GM12878 (cell line): ENCODE measurements around the gene RWDD2A. TPM values are rescaled to one million over a fixed set of nuclear protein-coding genes. Genes with fewer than 3 reads are reported as not detected.

Experiments
- CBFB ChIP-seq: IDR thresholded peaks from 2 replicates; pipeline ENCODE4 v1.6.1; 2016; ENCODE audit warnings: antibody characterized with exemption, low read depth
- CEBPB ChIP-seq, 2 experiments: fragments of 150-350 bp in 1 of 2; IDR thresholded peaks; 2 replicates each; pipeline ENCODE4 v1.6.1; 2012 to 2014; ENCODE audit warnings: low read depth in 2 of 2, low read length in 2 of 2, borderline replicate concordance in 1 of 2, inconsistent platforms in 1 of 2
- CREB1 ChIP-seq: IDR thresholded peaks from 2 replicates; pipeline ENCODE4 v1.6.1; 2012; ENCODE audit warnings: low read depth, mild to moderate bottlenecking, inconsistent platforms
- CREM ChIP-seq: IDR thresholded peaks from 2 replicates; pipeline ENCODE4 v1.6.1; 2014; ENCODE audit warnings: antibody characterized with exemption, low read depth
- DPF2 ChIP-seq: fragments of 450-650 bp; IDR thresholded peaks from 2 replicates; pipeline ENCODE4 v1.6.1; 2017; ENCODE audit warnings: mild to moderate bottlenecking
- NR2C2 ChIP-seq: IDR thresholded peaks from 2 replicates; pipeline ENCODE4 v1.6.1; 2011; ENCODE audit warnings: borderline replicate concordance, low read depth; ENCODE audit not compliant: control insufficient read depth, insufficient read length
- STAT3 ChIP-seq: IDR thresholded peaks from 2 replicates; pipeline ENCODE4 v1.6.1; 2011; ENCODE audit warnings: low read depth, low read length, improper control_type of control experiment
- TCF3 ChIP-seq: IDR thresholded peaks from 2 replicates; pipeline ENCODE4 v1.6.1; 2012; ENCODE audit warnings: low read depth, mild to moderate bottlenecking, low read length, borderline replicate concordance; ENCODE audit not compliant: insufficient read depth
- WRNIP1 ChIP-seq: IDR thresholded peaks from 2 replicates; pipeline ENCODE4 v1.6.1; 2011; ENCODE audit warnings: low read depth, low read length, improper control_type of control experiment, borderline replicate concordance
- ZBED1 ChIP-seq: IDR thresholded peaks from 2 replicates; pipeline ENCODE4 v1.6.1; 2016; ENCODE audit warnings: borderline replicate concordance
- ZNF217 ChIP-seq: fragments of 450-650 bp; IDR thresholded peaks from 2 replicates; pipeline ENCODE4 v1.6.1; 2017; ENCODE audit warnings: antibody characterized with exemption, mild to moderate bottlenecking
- polyA plus RNA-seq, 11 experiments: library from polyadenylated mRNA; depleted of rRNA in 4 of 11; unstranded in 6 of 11; stranded (reverse) in 5 of 11; fragments of >200 nt; fragmentation: Nextera tagmentation in 4 of 11; fragmentation: Illumina TruSeq in 1 of 11; extraction: Ambion mirVana in 4 of 11; extraction: Trizol in 1 of 11; gene quantifications; 1 replicate in 1 of 11; 2 replicates in 10 of 11; pipeline versions ENCODE4 v1.2.1 to v1.2.3, GENCODE V29; 2011 to 2016; ENCODE audit warnings: inconsistent platforms in 2 of 11, missing spikeins in 2 of 11, low read depth in 1 of 11
- total RNA-seq, 4 experiments: library from RNA; depleted of rRNA in 3 of 4; stranded (reverse); fragments of >200 nt in 3 of 4; fragmentation: Illumina TruSeq in 1 of 4; extraction: Trizol in 1 of 4; gene quantifications; 2 replicates each; pipeline versions ENCODE4 v1.2.1 to v1.2.3, GENCODE V29; 2013 to 2021
- TF ChIP-seq, protein P1 (sequence below): fragments of 450-650 bp; IDR thresholded peaks from 2 replicates; pipeline ENCODE4 v1.6.1; 2018; ENCODE audit warnings: borderline replicate concordance, mild to moderate bottlenecking; ENCODE audit not compliant: partially characterized antibody

RWDD2A gene
- total and polyA plus RNA-seq, 10 of the 15 experiments (the other 5 are each of a cell fraction or from before 2014, with no cell fraction given) = 2.3 to 4.6 (median 2.9) TPM

DNA sequence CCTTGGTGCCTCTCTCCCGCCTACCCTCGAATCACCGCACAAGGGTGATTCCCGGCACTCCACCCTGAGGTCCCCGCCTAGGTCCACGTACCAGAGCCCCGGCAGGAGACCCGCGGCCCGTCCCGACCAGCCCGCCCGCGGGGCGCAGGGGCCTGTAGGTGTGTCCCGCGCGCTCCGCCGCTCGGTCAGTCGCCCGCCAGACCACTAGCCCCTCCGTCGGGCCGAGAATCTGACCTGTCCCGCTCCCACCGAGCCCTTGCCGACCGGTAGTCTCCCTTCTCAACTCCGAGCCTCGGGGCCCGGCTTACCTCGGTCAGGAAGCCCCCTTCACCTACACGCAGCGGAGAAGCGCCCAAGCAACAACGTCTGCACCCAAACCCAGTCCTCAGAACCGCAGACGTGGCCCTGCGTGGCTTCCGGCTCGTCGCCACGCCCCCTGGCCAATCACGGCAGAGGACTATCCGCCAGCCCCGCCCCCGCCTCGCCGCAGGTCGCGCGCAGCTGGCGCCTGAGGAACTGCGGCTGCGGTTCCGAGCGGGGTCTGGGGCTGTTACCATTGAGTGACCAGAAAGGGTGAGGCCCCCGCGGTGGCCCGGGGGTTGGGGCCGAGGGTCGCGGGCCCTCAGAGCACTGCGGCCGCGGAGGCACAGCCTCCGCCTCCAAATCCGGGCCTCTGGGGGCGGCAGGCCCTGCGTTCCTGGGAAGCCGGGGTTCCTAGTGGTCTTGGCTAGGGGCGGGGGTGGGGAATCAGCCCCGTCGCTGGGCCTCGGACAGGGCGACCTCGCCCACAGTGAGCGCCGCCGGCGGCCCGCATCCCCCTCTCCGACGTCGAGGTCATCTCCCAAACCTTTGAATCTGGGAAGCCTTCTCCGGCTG, at the start of gene RWDD2A, which contains the start of gene PGM3 (continued):
- TF ChIP-seq CEBPB (IDR thresholded peaks at IDR 0.05; ENCODE audit: borderline replicate concordance in 1 of 2, low read depth in 2 of 2, low read length in 2 of 2) (no peak), TCF3 (peak; percentile 87), CREM (peak; percentile 58), WRNIP1 (no peak), ZBED1 (no peak), CBFB (peak; percentile 74; the same call in 1 of the 2 replicates), STAT3 (no peak), CREB1 (peak; percentile 81), ZNF217 (no peak), DPF2 (peak; percentile 54), NR2C2 (no peak)
- TF ChIP-seq, protein P1, sequence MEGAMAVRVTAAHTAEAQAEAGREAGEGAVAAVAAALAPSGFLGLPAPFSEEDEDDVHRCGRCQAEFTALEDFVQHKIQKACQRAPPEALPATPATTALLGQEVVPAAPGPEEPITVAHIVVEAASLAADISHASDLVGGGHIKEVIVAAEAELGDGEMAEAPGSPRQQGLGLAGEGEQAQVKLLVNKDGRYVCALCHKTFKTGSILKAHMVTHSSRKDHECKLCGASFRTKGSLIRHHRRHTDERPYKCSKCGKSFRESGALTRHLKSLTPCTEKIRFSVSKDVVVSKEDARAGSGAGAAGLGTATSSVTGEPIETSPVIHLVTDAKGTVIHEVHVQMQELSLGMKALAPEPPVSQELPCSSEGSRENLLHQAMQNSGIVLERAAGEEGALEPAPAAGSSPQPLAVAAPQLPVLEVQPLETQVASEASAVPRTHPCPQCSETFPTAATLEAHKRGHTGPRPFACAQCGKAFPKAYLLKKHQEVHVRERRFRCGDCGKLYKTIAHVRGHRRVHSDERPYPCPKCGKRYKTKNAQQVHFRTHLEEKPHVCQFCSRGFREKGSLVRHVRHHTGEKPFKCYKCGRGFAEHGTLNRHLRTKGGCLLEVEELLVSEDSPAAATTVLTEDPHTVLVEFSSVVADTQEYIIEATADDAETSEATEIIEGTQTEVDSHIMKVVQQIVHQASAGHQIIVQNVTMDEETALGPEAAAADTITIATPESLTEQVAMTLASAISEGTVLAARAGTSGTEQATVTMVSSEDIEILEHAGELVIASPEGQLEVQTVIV = no peak
